LNCaP clone FGC (cell line): ENCODE measurements around the gene RFTN1.

Experiments used
- DNase-seq: peaks from one replicate; pipeline ENCODE4 v3.0.0-alpha.2; 2011; ENCODE audit warnings: low read depth
- H3K4me3 ChIP-seq: 2 replicates; pipeline ENCODE4 v1.5.1; 2011; ENCODE audit warnings: mild to moderate bottlenecking, low read depth, low read length, control low read depth
- CTCF ChIP-seq: IDR thresholded peaks from 2 replicates; pipeline ENCODE4 v1.5.1; 2012; ENCODE audit warnings: mild to moderate bottlenecking; ENCODE audit not compliant: control insufficient read depth, insufficient read depth; ENCODE audit errors: extremely low read depth

The RFTN1 gene

GRCh38 chr3:16375891-16376290 lies 137.6 kb downstream of the RFTN1 start:
- H3K4me3 ChIP-seq: no peak overlapping the region
- TF ChIP-seq CTCF: no peak
- DNase-seq: no peak

- no peak for DNase-seq
- H3K4me3 ChIP-seq: no peak overlapping the region
- no peak for TF ChIP-seq CTCF
These were observed 138.6 kb downstream of the RFTN1 start for GRCh38 chr3:16374935-16375245.

GRCh38 chr3:16374047-16374934 lies 139.2 kb downstream of the RFTN1 start:
- no peak overlapping the region for H3K4me3 ChIP-seq
- no peak for DNase-seq
- no peak for TF ChIP-seq CTCF

- no peak for DNase-seq
- no peak for TF ChIP-seq CTCF
- H3K4me3 ChIP-seq: no peak overlapping the region
These were observed 140.1 kb downstream of the RFTN1 start for GRCh38 chr3:16373341-16373946.

GRCh38 chr3:16372362-16373292 lies 140.9 kb downstream of the RFTN1 start:
- no peak for DNase-seq
- no peak overlapping the region for H3K4me3 ChIP-seq
- no peak for TF ChIP-seq CTCF

GRCh38 chr3:16370872-16371740 lies 142.4 kb downstream of the RFTN1 start:
- DNase-seq: no peak
- TF ChIP-seq CTCF: no peak
- H3K4me3 ChIP-seq: no peak overlapping the region
